Activated T-helper 1 cell treated with anti-CD3 and anti-CD28 coated beads, Interleukin-12 subunit alpha, Interleukin-12 subunit beta, Interleukin-2, Interleukin-4 antibody, amounts not matched to agents 30 ng/mL and 10 ng/mL and 1 ng/mL, durations not matched to agents 14 hours and 24 hours and 36 hours (primary cell): ENCODE results near the gene PRAC1. TPM values are rescaled to one million over a fixed set of nuclear protein-coding genes. Genes with fewer than 3 reads are reported as not detected.

ENCODE experiments used
- DNase-seq: peaks from one replicate; pipeline ENCODE4 v3.0.0; 2021; ENCODE audit warnings: low spot score
- H3K27ac Mint-ChIP-seq: one replicate; pipeline ENCODE4 v1.8.0; 2021; ENCODE audit warnings: mild to moderate bottlenecking, mixed read lengths
- H3K27me3 Mint-ChIP-seq: one replicate; pipeline ENCODE4 v1.8.0; 2022; ENCODE audit warnings: mild to moderate bottlenecking, moderate library complexity, mixed read lengths; ENCODE audit not compliant: insufficient read depth
- H3K36me3 Mint-ChIP-seq: one replicate; pipeline ENCODE4 v1.8.0; 2021; ENCODE audit warnings: low read depth, mixed read lengths
- H3K4me1 Mint-ChIP-seq: one replicate; pipeline ENCODE4 v1.8.0; 2021; ENCODE audit warnings: low read depth, mixed read lengths
- H3K4me3 Mint-ChIP-seq: one replicate; pipeline ENCODE4 v1.8.0; 2021; ENCODE audit warnings: mild to moderate bottlenecking, moderate library complexity, mixed read lengths
- H3K9me3 Mint-ChIP-seq: one replicate; pipeline ENCODE4 v1.8.0; 2021; ENCODE audit warnings: mixed read lengths
- intact Hi-C: fragments of 100-400 bp; cut with micrococcal nuclease; formaldehyde crosslinking; loops from one replicate; pipeline ENCODE4 v1.15.1; 2024
- total RNA-seq: library from RNA; stranded (reverse); gene quantifications from 2 replicates; pipeline ENCODE4 v1.2.3, GENCODE V29; 2022

PRAC1 gene
- total RNA-seq, 1 donor from 2014 or later: not detected

DNA sequence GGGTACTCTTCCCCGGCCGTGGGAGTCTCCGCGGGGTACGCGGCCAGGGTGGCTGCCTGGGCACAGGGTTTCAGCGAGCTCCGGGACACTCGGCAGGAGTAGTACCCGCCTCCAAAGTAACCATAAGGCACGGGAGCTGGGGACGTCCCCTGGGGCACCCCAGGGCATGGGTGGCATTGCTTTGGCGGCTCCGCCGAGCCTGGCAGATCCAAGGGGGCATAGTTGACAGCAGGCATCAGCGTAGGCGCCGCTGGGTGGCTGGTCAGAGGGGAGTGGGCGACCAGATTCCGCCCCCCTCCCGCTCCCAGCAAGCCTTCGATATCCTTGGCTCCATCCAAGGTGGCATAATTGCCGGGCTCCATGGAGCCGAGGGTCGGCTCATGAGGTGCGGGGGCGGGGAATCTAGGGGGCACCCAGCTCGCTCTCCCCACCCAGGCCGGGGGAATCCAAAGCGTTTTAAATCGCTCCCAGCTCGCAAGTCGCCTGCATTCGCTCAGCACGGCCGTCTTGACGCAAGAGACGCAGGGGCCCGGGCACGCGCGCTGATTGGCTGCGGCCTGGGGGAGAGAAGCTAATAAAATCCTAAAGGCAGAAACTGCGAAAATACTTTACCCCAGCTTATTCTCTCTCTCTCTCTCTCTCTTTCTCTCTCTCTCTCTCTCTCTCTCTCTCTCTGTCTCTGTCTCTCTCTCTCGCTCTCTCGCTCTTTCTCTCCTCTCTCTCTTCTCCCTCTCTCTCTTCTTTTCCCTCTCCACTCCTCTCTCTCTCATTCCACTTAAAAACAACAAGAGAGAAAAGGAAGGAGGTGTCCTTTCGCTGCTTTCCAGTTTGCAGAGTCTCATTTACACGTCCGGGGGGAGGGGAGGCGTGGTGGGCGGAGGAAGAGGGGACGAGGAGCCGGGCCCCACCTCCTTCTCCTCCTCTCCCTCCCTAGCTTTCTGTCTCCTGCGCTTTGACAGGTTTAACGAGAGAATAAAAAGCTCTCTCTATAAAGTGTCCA lies 6.2 kb upstream of the PRAC1 start, which contains the start of gene HOXB13:
TSS of gene HOXB13 (minus strand) at position 519 of the 1,000 bp plus-strand sequence. CDS start at position 362, 157 bp downstream.
- H3K36me3 Mint-ChIP-seq: peaks cover 3% of the 10 kb centered on the region
- peaks cover 89% of the 10 kb centered on the region for H3K27me3 Mint-ChIP-seq
- peaks cover 23% of the 10 kb centered on the region for H3K4me1 Mint-ChIP-seq
- no peak for DNase-seq
- no peak within 1 kb of the TSS for H3K27ac Mint-ChIP-seq
- no peak within 1 kb of the TSS for H3K4me3 Mint-ChIP-seq
- intact Hi-C loops: loop anchor here (10.0 kb wide), 1 partner anchor 66 kb away; no protein-coding TSS in a partner anchor
- H3K9me3 Mint-ChIP-seq: no peaks in the 10 kb centered on the region

DNA sequence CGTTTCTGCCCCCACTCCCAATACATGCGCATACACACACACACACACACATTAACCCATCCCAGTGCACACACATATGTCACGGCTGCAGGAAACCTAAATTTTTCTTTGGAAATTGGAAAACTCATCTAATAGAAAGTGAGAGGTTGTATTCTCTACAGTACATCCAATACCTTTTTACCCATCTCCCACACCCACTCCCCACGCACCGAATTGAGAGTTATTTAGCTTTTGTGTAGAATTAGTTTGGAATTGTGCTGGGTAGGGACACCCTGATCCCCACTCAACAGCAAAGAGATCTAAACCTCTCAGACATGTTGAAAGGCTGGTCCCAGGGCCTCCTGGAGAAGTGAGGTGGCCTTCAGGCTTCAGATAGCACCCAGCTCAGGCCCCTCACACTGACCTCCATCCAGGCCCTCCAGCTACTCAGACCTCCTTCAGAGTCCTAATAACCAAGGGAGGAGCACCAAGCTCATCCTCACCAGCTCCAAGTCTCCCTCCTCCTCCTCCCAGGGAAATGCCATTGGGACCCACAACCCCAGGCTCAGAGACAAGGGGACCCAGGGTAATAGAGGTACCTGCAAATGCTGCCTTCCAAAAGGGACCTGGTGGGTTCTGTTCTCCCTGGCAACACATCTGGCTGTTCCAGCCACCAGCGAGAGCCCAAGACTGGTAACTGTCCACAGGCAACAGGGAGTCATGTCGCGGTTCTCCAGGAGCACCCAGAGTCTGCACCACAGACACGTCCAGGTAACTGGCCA lies 5.3 kb upstream of the PRAC1 start:
- no peak for DNase-seq
- Mint-ChIP-seq H3K27me3 (peaks cover 90% of the 10 kb centered on the region), H3K4me1 (peaks cover 16% of the 10 kb centered on the region), H3K9me3 (no peaks in the 10 kb centered on the region), H3K4me3 (no peak overlapping the region), H3K36me3 (peaks cover under 1% of the 10 kb centered on the region), H3K27ac (no peak overlapping the region)
- intact Hi-C loops: loop anchor here (10.0 kb wide), 1 partner anchor 67 kb away; no protein-coding TSS in a partner anchor

DNA sequence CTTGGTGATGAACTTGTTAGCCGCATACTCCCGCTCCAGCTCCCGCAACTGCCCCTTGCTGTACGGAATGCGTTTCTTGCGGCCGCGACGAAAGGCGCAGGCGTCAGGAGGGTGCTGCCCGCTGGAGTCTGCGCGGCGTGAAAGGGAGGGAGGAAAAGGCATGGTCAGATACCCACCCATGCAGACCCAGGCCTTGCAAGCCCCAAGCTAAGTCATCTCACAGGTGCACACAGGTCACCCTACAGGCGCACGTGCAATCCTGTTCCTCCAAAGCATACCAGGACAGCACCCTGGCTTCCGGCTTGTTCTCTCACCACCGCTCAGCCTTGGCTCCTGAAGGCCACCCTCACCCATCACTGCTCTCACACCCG lies 4.6 kb upstream of the PRAC1 start:
- Mint-ChIP-seq H3K36me3 (no peaks in the 10 kb centered on the region), H3K27ac (peak overlapping the region; percentile 20), H3K9me3 (no peaks in the 10 kb centered on the region), H3K4me3 (no peak overlapping the region), H3K27me3 (peaks cover 90% of the 10 kb centered on the region), H3K4me1 (peaks cover 14% of the 10 kb centered on the region)
- no peak for DNase-seq
- intact Hi-C loops: loop anchor here (10.0 kb wide), 1 partner anchor 68 kb away; no protein-coding TSS in a partner anchor

DNA sequence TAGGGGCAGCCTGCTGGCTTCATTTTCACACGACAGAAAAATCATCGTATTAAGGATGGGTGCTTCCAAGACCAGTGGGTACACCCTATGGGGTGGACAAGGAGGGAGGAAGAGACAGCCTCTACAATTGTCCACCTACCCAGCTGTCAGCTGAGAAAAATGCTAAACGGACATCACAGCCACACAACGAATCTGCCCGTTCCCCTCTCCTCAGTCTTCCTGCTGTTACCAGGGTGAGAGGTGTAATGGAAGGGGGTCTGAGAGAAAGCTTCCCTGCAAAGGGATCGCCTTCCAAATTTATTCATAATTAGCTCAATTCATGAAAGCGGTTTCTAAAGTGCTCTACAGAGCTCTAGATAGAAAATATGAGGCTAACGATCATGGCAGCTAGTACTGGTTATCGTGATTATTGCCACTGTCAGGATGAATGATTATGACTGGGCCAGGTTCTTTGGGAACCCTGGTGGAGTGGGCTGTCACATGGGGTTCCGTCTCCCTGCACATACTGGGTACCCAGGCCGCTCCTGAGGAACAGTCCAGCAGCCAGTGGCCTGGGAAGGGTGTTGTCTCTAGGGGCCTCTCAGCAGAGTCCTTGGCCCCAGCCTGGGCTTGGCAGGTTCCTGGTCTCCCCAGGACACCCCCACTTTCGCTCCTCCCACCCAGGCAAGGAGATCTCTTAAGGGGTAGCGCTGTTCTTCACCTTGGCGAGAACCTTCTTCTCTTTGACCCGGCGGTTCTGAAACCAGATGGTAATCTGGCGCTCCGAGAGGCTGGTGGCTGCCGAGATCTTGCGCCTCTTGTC lies 4.0 kb upstream of the PRAC1 start:
- peak overlapping the region; percentile 20 for H3K27ac Mint-ChIP-seq
- no peaks in the 10 kb centered on the region for H3K9me3 Mint-ChIP-seq
- peaks cover 14% of the 10 kb centered on the region for H3K4me1 Mint-ChIP-seq
- intact Hi-C loops: loop anchor here (10.0 kb wide), 1 partner anchor 68 kb away; no protein-coding TSS in a partner anchor
- no peak overlapping the region for H3K4me3 Mint-ChIP-seq
- peaks cover 92% of the 10 kb centered on the region for H3K27me3 Mint-ChIP-seq
- no peak for DNase-seq
- no peaks in the 10 kb centered on the region for H3K36me3 Mint-ChIP-seq

DNA sequence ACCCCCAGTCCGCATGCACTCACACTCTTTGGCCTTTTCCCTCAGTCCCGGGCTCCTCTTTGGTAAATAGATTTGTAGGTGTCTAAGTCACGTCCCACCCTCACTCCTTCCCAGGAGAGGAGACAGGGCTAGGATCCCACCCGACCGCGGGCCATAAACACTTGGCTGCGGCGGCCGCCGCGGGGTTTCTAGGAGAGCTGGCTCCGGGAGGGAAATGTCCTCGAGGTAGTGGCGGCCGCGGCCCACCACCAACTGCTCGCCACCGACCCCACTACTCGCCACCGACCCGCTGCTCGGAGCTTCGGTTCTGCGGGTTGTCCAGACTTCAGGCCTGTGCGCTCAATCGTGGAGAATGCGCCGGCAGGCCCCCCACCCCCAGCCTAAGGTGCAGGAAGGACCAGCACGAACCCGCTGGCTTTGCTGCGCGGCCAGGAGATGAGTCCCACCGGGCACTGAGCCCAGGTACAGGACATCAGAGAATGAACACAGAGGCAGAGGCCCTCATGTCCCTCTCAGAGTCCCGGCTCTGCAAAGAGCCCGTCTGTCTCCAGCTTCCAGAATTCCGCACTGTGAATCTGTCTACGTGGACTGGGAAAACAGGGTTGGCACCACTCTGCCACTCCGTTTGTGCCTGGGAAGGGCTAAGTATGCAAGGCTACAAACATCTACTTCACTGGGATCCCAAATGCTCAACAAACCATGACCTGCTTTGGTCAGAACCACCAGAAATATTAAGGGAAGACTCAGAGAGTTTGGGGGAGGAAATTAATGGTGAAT lies 3.2 kb upstream of the PRAC1 start:
- no peak overlapping the region for H3K4me3 Mint-ChIP-seq
- no peak for DNase-seq
- intact Hi-C loops: loop anchor here (10.0 kb wide), 1 partner anchor 69 kb away; no protein-coding TSS in a partner anchor
- no peaks in the 10 kb centered on the region for H3K9me3 Mint-ChIP-seq
- H3K36me3 Mint-ChIP-seq: no peaks in the 10 kb centered on the region
- peaks cover 14% of the 10 kb centered on the region for H3K4me1 Mint-ChIP-seq
- peak overlapping the region; percentile 68 for H3K27ac Mint-ChIP-seq
- peaks cover 94% of the 10 kb centered on the region for H3K27me3 Mint-ChIP-seq

DNA sequence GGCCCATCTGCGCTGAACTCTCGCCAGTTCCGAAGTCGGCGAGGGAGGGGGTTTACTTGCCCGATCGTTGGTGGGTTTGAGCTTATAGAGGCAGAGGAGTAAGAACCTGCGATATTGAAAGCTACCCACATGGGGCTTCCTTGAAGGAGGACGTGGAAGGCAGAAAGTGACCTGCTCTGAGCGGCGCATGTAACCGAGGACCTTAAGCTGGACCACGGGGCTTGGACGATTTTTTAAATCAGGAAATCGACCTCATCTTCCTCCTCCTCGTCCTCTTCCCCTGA lies 2.6 kb upstream of the PRAC1 start:
- H3K27me3 Mint-ChIP-seq: peaks cover 94% of the 10 kb centered on the region
- H3K9me3 Mint-ChIP-seq: no peaks in the 10 kb centered on the region
- intact Hi-C loops: loop anchor here (10.0 kb wide), 1 partner anchor 70 kb away; no protein-coding TSS in a partner anchor
- H3K36me3 Mint-ChIP-seq: no peaks in the 10 kb centered on the region
- no peak overlapping the region for H3K4me3 Mint-ChIP-seq
- H3K4me1 Mint-ChIP-seq: peaks cover 14% of the 10 kb centered on the region
- peak overlapping the region; percentile 68 for H3K27ac Mint-ChIP-seq
- no peak for DNase-seq

DNA sequence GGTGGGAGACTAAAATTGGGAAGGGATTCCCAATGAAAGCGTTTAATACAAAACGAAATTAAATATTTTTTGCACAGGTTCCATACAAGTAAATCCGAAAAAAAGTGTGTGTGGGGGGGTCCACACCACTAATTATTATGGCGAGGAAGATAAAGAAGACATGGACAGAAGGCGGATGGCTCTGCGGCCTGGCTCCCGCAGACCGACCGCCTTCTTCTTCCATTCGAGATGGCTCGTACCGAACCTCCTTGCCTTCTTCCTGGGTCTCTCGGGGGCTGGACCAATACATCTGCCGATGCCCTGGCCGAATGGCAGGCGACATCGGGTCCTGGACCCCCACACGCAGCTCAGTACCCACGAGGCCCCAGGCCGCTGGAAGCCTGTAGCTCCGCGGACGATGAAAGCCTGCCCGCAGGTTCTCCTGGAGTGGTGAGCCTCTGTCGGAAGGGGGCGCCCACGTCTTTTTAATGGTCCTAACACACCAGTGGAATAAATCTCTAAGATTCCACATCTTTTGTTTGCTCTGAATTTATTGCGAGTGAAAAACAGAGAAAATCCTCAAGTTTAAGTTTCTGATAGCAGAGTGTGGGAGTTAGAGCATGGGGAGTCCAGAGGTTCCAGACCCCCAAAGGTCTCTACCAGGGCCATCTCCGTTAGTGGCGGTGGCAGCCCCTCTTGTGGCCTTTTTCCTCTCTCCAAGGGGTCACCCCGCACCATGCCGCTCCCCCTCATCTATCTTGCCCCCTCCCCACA lies 2.1 kb upstream of the PRAC1 start:
- Mint-ChIP-seq H3K4me3 (peak overlapping the region; percentile 47), H3K36me3 (no peaks in the 10 kb centered on the region), H3K27me3 (peaks cover 92% of the 10 kb centered on the region), H3K9me3 (no peaks in the 10 kb centered on the region), H3K4me1 (peaks cover 14% of the 10 kb centered on the region), H3K27ac (peak overlapping the region; percentile 75)
- DNase-seq: peak; percentile 55
- intact Hi-C loops: loop anchor here (1.0 to 10.0 kb wide), 4 partner anchors 24 to 155 kb away; no protein-coding TSS in a partner anchor

DNA sequence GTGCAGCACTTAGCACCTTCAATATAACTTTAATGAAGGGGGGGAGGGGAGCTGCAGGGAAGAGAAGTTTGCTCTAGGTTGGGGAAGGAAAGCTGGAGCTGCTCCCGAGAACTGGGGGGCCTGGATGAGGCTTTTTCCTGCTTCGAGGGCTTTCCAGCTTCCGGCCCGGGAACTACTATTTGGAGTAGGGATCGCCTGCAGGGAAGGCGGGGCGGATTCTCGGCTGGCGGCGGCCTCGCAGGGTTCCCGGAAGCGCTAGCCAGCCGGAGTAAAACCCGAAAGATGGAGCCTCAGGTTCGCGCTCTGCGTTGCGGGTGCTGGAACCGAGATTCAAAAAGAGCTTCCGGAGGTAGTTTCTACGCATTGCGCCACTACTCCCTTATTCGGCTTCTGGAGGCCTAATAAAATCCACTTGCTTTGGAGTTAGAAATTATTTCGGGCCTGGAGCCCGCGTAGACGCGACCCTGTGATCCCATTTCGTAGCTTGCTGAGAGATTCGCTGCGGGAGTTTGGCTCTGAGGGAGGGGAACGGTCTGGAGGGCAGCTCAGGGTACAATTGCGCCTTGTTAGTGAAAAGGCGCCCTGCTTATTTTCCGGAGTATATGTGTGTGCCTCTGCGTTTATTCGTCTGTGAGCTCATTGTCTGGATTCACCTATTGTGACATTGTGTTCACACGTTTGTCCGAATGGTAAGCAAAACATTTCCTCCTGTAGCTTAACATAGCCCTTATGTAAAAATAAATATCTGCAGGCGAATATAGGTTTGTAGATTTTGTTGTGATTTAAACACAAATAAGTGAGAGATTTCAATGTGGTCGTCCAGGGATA lies 1.3 kb upstream of the PRAC1 start:
- no peak for DNase-seq
- intact Hi-C loops: loop anchor here (1.0 to 10.0 kb wide), 5 partner anchors 25 to 156 kb away; no protein-coding TSS in a partner anchor
- H3K4me1 Mint-ChIP-seq: peaks cover 15% of the 10 kb centered on the region
- peak overlapping the region; percentile 57 for H3K4me3 Mint-ChIP-seq
- peaks cover 95% of the 10 kb centered on the region for H3K27me3 Mint-ChIP-seq
- H3K36me3 Mint-ChIP-seq: no peaks in the 10 kb centered on the region
- H3K27ac Mint-ChIP-seq: peak overlapping the region; percentile 73
- H3K9me3 Mint-ChIP-seq: no peaks in the 10 kb centered on the region

DNA sequence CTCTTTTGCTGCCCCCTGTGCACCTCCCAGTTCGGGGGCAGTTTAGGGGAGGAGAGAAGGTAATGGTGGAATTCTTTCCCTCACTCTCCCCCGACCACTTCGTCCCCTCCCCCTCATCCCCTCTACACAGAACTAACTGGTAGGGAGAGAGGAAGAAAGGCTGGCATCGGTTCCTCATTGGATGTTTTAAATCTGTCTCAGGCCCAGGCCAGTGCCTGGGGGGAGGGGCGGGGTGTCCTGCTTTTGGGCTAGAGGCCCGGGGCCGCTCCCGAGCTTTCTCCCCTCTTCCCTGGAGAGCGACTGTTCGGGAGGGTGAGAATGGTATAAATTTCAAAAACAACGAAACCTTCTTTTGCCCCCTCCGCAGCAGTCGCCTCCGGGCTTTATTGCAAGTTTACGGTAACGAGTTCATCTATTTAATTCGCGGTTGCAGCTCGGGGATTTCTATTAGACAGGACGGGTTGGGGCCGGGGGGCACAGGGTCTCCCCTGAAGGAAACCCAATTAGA lies 651 bp upstream of the PRAC1 start, which contains the start of gene PRAC2:
TSS of gene PRAC2 (plus strand) at position 271 of the 508 bp plus-strand sequence. CDS start 1,226 bp downstream, outside the sequence.
- Mint-ChIP-seq H3K4me1 (peaks cover 19% of the 10 kb centered on the region), H3K4me3 (peak within 1 kb of the TSS; percentile 57), H3K9me3 (no peaks in the 10 kb centered on the region), H3K36me3 (no peaks in the 10 kb centered on the region), H3K27ac (peak within 1 kb of the TSS; percentile 73), H3K27me3 (peaks cover 97% of the 10 kb centered on the region)
- intact Hi-C loops: loop anchor here (2.0 to 10.0 kb wide), 3 partner anchors 51 to 110 kb away; no protein-coding TSS in a partner anchor
- DNase-seq: no peak

DNA sequence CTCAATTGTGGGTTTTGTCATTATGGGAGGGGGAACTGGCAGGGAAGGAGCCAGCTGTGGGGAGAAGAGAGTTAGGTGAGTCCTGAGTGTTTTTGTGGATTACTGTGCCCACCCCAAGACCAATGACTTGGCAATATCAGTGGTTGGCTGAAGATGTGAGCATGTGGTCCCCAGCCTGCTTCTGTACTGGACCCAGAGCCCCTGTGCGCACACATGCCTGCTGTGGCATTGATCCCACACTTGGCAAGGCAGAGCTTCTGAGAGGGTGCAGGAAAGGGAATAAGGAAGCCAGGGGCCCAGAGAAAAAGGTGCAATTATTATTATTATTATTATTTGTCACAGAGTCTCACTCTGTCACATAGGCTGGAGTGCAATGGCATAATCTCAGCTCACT lies 1.3 kb downstream of the PRAC1 start:
- DNase-seq: no peak
- H3K27me3 Mint-ChIP-seq: peaks cover 95% of the 10 kb centered on the region
- intact Hi-C loops: loop anchor here (5.0 to 10.0 kb wide), 2 partner anchors 49 to 74 kb away; no protein-coding TSS in a partner anchor
- peaks cover 1% of the 10 kb centered on the region for H3K36me3 Mint-ChIP-seq
- H3K27ac Mint-ChIP-seq: no peak overlapping the region
- no peaks in the 10 kb centered on the region for H3K9me3 Mint-ChIP-seq
- H3K4me1 Mint-ChIP-seq: peaks cover 19% of the 10 kb centered on the region
- H3K4me3 Mint-ChIP-seq: no peak overlapping the region
